SK-N-SH (cell line): ENCODE results near the gene IL1RL2. TPM values are rescaled to one million over a fixed set of nuclear protein-coding genes. Genes with fewer than 3 reads are reported as not detected.

ENCODE experiments used
- CTCF ChIA-PET: fragments of 300-600, 350-600 bp; formaldehyde crosslinking; extraction: SDS; loops from one replicate; lab custom pipeline; 2021; lab: Yijun Ruan, JAX
- POLR2A ChIA-PET: fragments of 350-600 bp; sonication (Branson Sonifier 250); formaldehyde crosslinking; extraction: SDS; loops from one replicate; lab custom pipeline; 2020; ENCODE audit warnings: antibody characterized with exemption, inconsistent platforms; lab: Yijun Ruan, JAX
- DNase-seq: peaks from one replicate; pipeline ENCODE4 v3.0.0; 2012
- H2AFZ ChIP-seq: fragments of 200-600 bp; sonication (generic); 2 replicates; pipeline ENCODE4 v1.8.1; 2016; ENCODE audit warnings: antibody characterized with exemption, mild to moderate bottlenecking, low read depth
- H3F3A ChIP-seq: fragments of 200-600 bp; sonication (generic); replicated peaks from 2 replicates; pipeline ENCODE3; 2016; ENCODE audit warnings: antibody characterized with exemption, mild to moderate bottlenecking; ENCODE audit not compliant: insufficient read depth
- H3K27ac ChIP-seq, 2 experiments: fragments of 200-500 bp in 1 of 2; fragments of 200-600 bp in 1 of 2; sonication (Bioruptor generic) in 1 of 2; sonication (generic), shearing (Covaris generic) in 1 of 2; 2 replicates each; pipeline versions ENCODE4 v1.5.1 to v1.6.1; 2014 to 2016; ENCODE audit warnings: low read depth in 2 of 2, inconsistent platforms in 1 of 2, low read length in 1 of 2, mild to moderate bottlenecking in 1 of 2, mixed read lengths in 1 of 2
- H3K27me3 ChIP-seq: fragments of 200-600 bp; sonication (generic), shearing (Covaris generic); 2 replicates; pipeline ENCODE4 v1.6.1; 2016; ENCODE audit warnings: mixed run types; ENCODE audit not compliant: insufficient read depth
- H3K36me3 ChIP-seq, 2 experiments: fragments of 200-500 bp in 1 of 2; fragments of 200-600 bp in 1 of 2; sonication (Bioruptor generic) in 1 of 2; sonication (generic) in 1 of 2; replicated peaks in 1 of 2; 2 replicates each; pipeline versions ENCODE3 to v1.5.1; 2014 to 2016; ENCODE audit warnings: low read length in 1 of 2, mild to moderate bottlenecking in 1 of 2; ENCODE audit not compliant: insufficient read depth in 2 of 2, control insufficient read depth in 1 of 2
- H3K4me1 ChIP-seq, 2 experiments: fragments of 200-500 bp in 1 of 2; fragments of 200-600 bp in 1 of 2; sonication (Bioruptor generic) in 1 of 2; sonication (generic), shearing (Covaris generic) in 1 of 2; 2 replicates each; pipeline versions ENCODE4 v1.5.1 to v1.6.1; 2014 to 2016; ENCODE audit warnings: low read depth in 1 of 2, low read length in 1 of 2, mixed run types in 1 of 2; ENCODE audit not compliant: insufficient read depth in 2 of 2, control insufficient read depth in 1 of 2
- H3K4me2 ChIP-seq: fragments of 200-600 bp; sonication (generic), shearing (Covaris generic); 2 replicates; pipeline ENCODE4 v1.6.1; 2017; ENCODE audit warnings: mixed run types
- H3K4me3 ChIP-seq, 2 experiments: fragments of 200-500 bp in 1 of 2; fragments of 200-600 bp in 1 of 2; sonication (Bioruptor generic) in 1 of 2; sonication (generic), shearing (Covaris generic) in 1 of 2; 2 replicates each; pipeline versions ENCODE4 v1.5.1 to v1.8.1; 2014 to 2016; ENCODE audit warnings: low read depth in 2 of 2, inconsistent platforms in 1 of 2, low read length in 1 of 2, mild to moderate bottlenecking in 1 of 2, mixed read lengths in 1 of 2, moderate library complexity in 1 of 2
- H3K79me2 ChIP-seq: fragments of 200-600 bp; sonication (generic); 2 replicates; pipeline ENCODE4 v1.8.1; 2017; ENCODE audit warnings: mild to moderate bottlenecking; ENCODE audit not compliant: insufficient read depth
- H3K9ac ChIP-seq: fragments of 200-600 bp; sonication (generic); 2 replicates; pipeline ENCODE4 v1.6.1; 2017; ENCODE audit warnings: mixed run types
- H3K9me2 ChIP-seq: fragments of 200-600 bp; sonication (generic); 2 replicates; pipeline ENCODE4 v1.6.1; 2017; ENCODE audit warnings: mixed run types
- H3K9me3 ChIP-seq: fragments of 200-600 bp; sonication (generic); 2 replicates; pipeline ENCODE4 v1.6.1; 2017; ENCODE audit warnings: mixed run types, mild to moderate bottlenecking, moderate library complexity
- H4K20me1 ChIP-seq: fragments of 200-600 bp; sonication (generic); 2 replicates; pipeline ENCODE4 v1.6.1; 2017; ENCODE audit warnings: mild to moderate bottlenecking, mixed run types; ENCODE audit not compliant: insufficient read depth
- CHD2 ChIP-seq: fragments of 150-350 bp; IDR thresholded peaks from 2 replicates; pipeline ENCODE4 v1.6.1; 2018; ENCODE audit warnings: low read length; ENCODE audit not compliant: partially characterized antibody
- FOSL2 ChIP-seq: IDR thresholded peaks from 2 replicates; pipeline ENCODE4 v1.4.0; 2012; ENCODE audit warnings: low read depth, mild to moderate bottlenecking, moderate library complexity, borderline replicate concordance
- FOXJ3 ChIP-seq: sonication (generic); formaldehyde crosslinking; IDR thresholded peaks from 2 replicates; pipeline ENCODE4 v1.5.1; 2020; ENCODE audit warnings: mild to moderate bottlenecking, missing genetic modification reagents
- FOXM1 ChIP-seq: IDR thresholded peaks from 2 replicates; pipeline ENCODE4 v1.4.0; 2012; ENCODE audit warnings: low read depth, mild to moderate bottlenecking
- GATA2 ChIP-seq: sonication (generic); formaldehyde crosslinking; IDR thresholded peaks from 2 replicates; pipeline ENCODE4 v1.5.0; 2020; ENCODE audit warnings: mild to moderate bottlenecking, missing genetic modification reagents
- MXI1 ChIP-seq: IDR thresholded peaks from 2 replicates; pipeline ENCODE4 v1.6.1; 2012; ENCODE audit warnings: mild to moderate bottlenecking, low read depth, low read length, improper control_type of control experiment
- RAD21 ChIP-seq: IDR thresholded peaks from 2 replicates; pipeline ENCODE4 v1.6.1; 2012; ENCODE audit warnings: mild to moderate bottlenecking, low read length
- RFX5 ChIP-seq: IDR thresholded peaks from 2 replicates; pipeline ENCODE4 v1.6.1; 2012; ENCODE audit warnings: mild to moderate bottlenecking, improper control_type of control experiment, low read length
- RXRA ChIP-seq: IDR thresholded peaks from 2 replicates; pipeline ENCODE4 v1.4.0; 2012; ENCODE audit warnings: low read depth, mild to moderate bottlenecking, borderline replicate concordance
- SMC3 ChIP-seq: IDR thresholded peaks from 2 replicates; pipeline ENCODE4 v1.6.1; 2012; ENCODE audit warnings: low read depth, low read length, improper control_type of control experiment
- TCF12 ChIP-seq: IDR thresholded peaks from 2 replicates; pipeline ENCODE4 v1.4.0; 2012
- YY1 ChIP-seq: IDR thresholded peaks from 2 replicates; pipeline ENCODE4 v1.4.0; 2012; ENCODE audit warnings: low read depth, mild to moderate bottlenecking
- WGBS: methylation state at CpG from one replicate; pipeline ENCODE4 v1.1.6; 2017; ENCODE audit warnings: low lambda C conversion rate; 5-methylcytosine and 5-hydroxymethylcytosine counted together
- polyA plus RNA-seq, 3 experiments: library from polyadenylated mRNA; depleted of rRNA; stranded (reverse); fragments of >200 nt; gene quantifications; 2 replicates each; pipeline ENCODE4 v1.2.3, GENCODE V29; 2012
- TF ChIP-seq, protein P1 (sequence below): IDR thresholded peaks from 2 replicates; pipeline ENCODE4 v1.6.1; 2012; ENCODE audit warnings: mild to moderate bottlenecking, low read depth, low read length, moderate library complexity
- TF ChIP-seq, protein P2 (sequence below): IDR thresholded peaks from 2 replicates; pipeline ENCODE4 v1.4.0; 2012; ENCODE audit warnings: low read depth, borderline replicate concordance
- TF ChIP-seq, protein P3 (sequence below): IDR thresholded peaks from 2 replicates; pipeline ENCODE4; 2012
- TF ChIP-seq, protein P4 (sequence below): fragments of 150-350 bp; IDR thresholded peaks from 2 replicates; pipeline ENCODE4 v1.6.1; 2016; ENCODE audit warnings: mild to moderate bottlenecking, low read depth, low read length

IL1RL2 gene
- polyA plus RNA-seq, 1 of the 3 experiments (the other 2 are of a cell fraction), result 0.05 TPM

DNA sequence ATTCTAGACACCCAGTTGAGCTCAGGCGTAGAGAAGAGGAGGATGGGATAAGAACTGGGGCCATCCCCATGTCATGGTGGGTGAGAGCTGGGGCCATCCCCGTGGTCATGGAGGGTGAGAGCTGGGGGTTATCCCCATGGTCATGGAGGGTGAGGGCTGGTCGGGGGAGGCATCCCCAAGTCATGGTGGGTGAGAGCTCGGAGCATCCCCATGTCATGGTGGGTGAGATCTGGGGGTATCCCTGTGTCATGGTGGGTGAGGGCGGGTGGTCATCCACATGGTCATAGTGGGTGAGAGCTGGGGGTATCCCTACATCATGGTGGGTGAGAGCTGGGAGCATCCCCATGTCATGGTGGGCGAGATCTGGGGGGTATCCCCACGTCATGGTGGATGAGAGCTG is 52.5 kb downstream of the IL1RL2 start:
- no peak for TF ChIP-seq YY1
- TF ChIP-seq, protein P1, sequence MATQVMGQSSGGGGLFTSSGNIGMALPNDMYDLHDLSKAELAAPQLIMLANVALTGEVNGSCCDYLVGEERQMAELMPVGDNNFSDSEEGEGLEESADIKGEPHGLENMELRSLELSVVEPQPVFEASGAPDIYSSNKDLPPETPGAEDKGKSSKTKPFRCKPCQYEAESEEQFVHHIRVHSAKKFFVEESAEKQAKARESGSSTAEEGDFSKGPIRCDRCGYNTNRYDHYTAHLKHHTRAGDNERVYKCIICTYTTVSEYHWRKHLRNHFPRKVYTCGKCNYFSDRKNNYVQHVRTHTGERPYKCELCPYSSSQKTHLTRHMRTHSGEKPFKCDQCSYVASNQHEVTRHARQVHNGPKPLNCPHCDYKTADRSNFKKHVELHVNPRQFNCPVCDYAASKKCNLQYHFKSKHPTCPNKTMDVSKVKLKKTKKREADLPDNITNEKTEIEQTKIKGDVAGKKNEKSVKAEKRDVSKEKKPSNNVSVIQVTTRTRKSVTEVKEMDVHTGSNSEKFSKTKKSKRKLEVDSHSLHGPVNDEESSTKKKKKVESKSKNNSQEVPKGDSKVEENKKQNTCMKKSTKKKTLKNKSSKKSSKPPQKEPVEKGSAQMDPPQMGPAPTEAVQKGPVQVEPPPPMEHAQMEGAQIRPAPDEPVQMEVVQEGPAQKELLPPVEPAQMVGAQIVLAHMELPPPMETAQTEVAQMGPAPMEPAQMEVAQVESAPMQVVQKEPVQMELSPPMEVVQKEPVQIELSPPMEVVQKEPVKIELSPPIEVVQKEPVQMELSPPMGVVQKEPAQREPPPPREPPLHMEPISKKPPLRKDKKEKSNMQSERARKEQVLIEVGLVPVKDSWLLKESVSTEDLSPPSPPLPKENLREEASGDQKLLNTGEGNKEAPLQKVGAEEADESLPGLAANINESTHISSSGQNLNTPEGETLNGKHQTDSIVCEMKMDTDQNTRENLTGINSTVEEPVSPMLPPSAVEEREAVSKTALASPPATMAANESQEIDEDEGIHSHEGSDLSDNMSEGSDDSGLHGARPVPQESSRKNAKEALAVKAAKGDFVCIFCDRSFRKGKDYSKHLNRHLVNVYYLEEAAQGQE, result no peak
- TF ChIP-seq RXRA, result no peak
- TF ChIP-seq, protein P2, sequence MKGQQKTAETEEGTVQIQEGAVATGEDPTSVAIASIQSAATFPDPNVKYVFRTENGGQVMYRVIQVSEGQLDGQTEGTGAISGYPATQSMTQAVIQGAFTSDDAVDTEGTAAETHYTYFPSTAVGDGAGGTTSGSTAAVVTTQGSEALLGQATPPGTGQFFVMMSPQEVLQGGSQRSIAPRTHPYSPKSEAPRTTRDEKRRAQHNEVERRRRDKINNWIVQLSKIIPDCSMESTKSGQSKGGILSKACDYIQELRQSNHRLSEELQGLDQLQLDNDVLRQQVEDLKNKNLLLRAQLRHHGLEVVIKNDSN, result no peak
- Histone ChIP-seq H3K9ac (no peak overlapping the region), H2AFZ (no peak overlapping the region), H3K36me3 (no peaks in the 10 kb centered on the region), H4K20me1 (no peaks in the 10 kb centered on the region), H3K4me3 (no peak overlapping the region), H3F3A (no peaks in the 10 kb centered on the region), H3K9me3 (no peaks in the 10 kb centered on the region), H3K79me2 (no peaks in the 10 kb centered on the region), H3K9me2 (no peaks in the 10 kb centered on the region), H3K4me2 (no peak overlapping the region), H3K27ac (no peak overlapping the region), H3K4me1 (peaks cover 0 to 4% of the 10 kb centered on the region in 2 experiments; a peak in 1 of 4 replicates), H3K27me3 (no peaks in the 10 kb centered on the region)
- DNase-seq, result no peak
- WGBS, result 48% methylated on average over 4 of the region's 7 CpGs
- ChIA-PET POLR2A (no interaction called here), CTCF (interaction anchor here (1.0 to 11.4 kb wide), 11 partner anchors 9 to 241 kb away, joined by 3 to 159 read pairs (median 18); no protein-coding TSS in a partner anchor)

DNA sequence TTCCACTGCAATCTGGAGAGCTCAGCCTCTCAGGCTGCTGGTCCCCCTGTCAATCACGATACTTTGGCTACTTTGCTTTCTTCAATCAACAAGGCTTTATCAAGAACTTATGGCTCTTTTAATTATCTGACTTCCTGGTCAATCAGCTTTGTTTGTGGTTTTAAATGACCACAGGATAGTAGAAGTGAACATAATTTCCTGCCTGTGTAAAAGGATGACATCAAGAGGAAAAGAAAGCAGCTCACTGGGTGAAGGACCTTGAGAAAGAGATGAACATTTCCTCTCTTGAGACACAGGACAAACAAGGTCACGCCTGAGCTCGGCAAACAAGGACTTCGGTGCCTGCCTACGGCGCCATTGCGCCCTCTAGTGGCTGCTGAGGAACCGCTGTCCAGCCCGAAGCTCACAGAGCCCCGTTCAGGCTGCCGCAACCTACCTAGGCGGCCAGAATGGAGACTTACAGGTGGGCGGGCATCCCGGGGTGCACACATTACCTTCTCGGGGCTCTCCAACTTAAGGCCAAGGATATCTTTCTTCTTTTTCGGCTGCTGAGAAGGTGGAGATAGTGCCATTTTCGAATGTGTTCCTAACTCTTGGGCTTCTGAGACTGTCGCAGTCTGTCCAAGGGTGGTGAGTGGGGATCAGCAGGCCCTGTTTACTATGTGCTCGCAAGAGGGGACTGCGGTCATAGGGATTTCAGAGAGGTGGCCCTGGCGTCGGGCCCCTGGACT is 54.0 kb downstream of the IL1RL2 start:
- Histone ChIP-seq H2AFZ (peak overlapping the region; percentile 92), H3K4me3 (peak overlapping the region in 1 of 2 experiments; percentile 40; a peak in 1 of 4 replicates), H3K9me2 (no peaks in the 10 kb centered on the region), H3K4me2 (peak overlapping the region; percentile 49; the same call in 1 of the 2 replicates), H3K9ac (no peak overlapping the region), H3K9me3 (no peaks in the 10 kb centered on the region), H3K36me3 (no peaks in the 10 kb centered on the region), H3F3A (no peaks in the 10 kb centered on the region), H3K4me1 (peaks cover 4 to 9% of the 10 kb centered on the region in 2 experiments; a peak in 2 of 4 replicates), H4K20me1 (no peaks in the 10 kb centered on the region), H3K27me3 (no peaks in the 10 kb centered on the region), H3K79me2 (no peaks in the 10 kb centered on the region), H3K27ac (peak overlapping the region in 1 of 2 experiments; percentile 78; a peak in 2 of 4 replicates)
- CTCF ChIA-PET, result interaction anchor here (0.6 to 11.4 kb wide), 80 partner anchors 8 to 1843 kb away, joined by 3 to 159 read pairs (median 4); no protein-coding TSS in a partner anchor
- WGBS, result 6% methylated on average over 17 of the region's 22 CpGs
- POLR2A ChIA-PET, result interaction anchor here (0.7 to 0.8 kb wide), 2 partner anchors 169 to 220 kb away, joined by 3 to 5 read pairs; no protein-coding TSS in a partner anchor
- DNase-seq, result peak; percentile 78
- TF ChIP-seq GATA2 (CRISPR knock-in tag) (no peak), RFX5 (no peak), MXI1 (no peak), SMC3 (peak; percentile 94), FOXM1 (no peak), CHD2 (no peak), RAD21 (peak; percentile 87), FOSL2 (no peak), RXRA (no peak), TCF12 (no peak), FOXJ3 (no peak)
- TF ChIP-seq, protein P3, sequence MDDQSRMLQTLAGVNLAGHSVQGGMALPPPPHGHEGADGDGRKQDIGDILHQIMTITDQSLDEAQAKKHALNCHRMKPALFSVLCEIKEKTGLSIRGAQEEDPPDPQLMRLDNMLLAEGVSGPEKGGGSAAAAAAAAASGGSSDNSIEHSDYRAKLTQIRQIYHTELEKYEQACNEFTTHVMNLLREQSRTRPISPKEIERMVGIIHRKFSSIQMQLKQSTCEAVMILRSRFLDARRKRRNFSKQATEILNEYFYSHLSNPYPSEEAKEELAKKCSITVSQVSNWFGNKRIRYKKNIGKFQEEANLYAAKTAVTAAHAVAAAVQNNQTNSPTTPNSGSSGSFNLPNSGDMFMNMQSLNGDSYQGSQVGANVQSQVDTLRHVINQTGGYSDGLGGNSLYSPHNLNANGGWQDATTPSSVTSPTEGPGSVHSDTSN, result no peak
- TF ChIP-seq, protein P4, sequence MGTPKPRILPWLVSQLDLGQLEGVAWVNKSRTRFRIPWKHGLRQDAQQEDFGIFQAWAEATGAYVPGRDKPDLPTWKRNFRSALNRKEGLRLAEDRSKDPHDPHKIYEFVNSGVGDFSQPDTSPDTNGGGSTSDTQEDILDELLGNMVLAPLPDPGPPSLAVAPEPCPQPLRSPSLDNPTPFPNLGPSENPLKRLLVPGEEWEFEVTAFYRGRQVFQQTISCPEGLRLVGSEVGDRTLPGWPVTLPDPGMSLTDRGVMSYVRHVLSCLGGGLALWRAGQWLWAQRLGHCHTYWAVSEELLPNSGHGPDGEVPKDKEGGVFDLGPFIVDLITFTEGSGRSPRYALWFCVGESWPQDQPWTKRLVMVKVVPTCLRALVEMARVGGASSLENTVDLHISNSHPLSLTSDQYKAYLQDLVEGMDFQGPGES, result no peak
